HG03378 (cell line): Measurements from ENCODE around the gene MAN1A1.

Experiments
- ATAC-seq: cut with Tn5 transposase; IDR thresholded peaks from one replicate; pipeline ENCODE4 v1.9.1; 2021; ENCODE audit warnings: mild to moderate bottlenecking, moderate library complexity; ENCODE audit not compliant: unreplicated experiment

MAN1A1 gene

GRCh38 chr6:119326291-119327005 lies 23.1 kb downstream of the MAN1A1 start:
- ATAC-seq = no peak

GRCh38 chr6:119325559-119326265 lies 23.8 kb downstream of the MAN1A1 start:
- ATAC-seq = no peak

- ATAC-seq = no peak
Observed at GRCh38 chr6:119324718-119325117, 24.8 kb downstream of the MAN1A1 start.

- ATAC-seq = no peak
Observed at GRCh38 chr6:119323931-119324330, 25.6 kb downstream of the MAN1A1 start.

- no peak for ATAC-seq
Observed at GRCh38 chr6:119323478-119323877, 26.1 kb downstream of the MAN1A1 start.

- ATAC-seq = no peak
Observed at GRCh38 chr6:119322715-119323350, 26.7 kb downstream of the MAN1A1 start.

- ATAC-seq = no peak
Observed at GRCh38 chr6:119322034-119322433, 27.5 kb downstream of the MAN1A1 start.

GRCh38 chr6:119319694-119320093 lies 29.9 kb downstream of the MAN1A1 start:
- ATAC-seq = no peak

- ATAC-seq = no peak
Observed at GRCh38 chr6:119318730-119319129, 30.8 kb downstream of the MAN1A1 start.

GRCh38 chr6:119318176-119318575 lies 31.4 kb downstream of the MAN1A1 start:
- ATAC-seq = no peak

- ATAC-seq = no peak
Observed at GRCh38 chr6:119317007-119317406, 32.6 kb downstream of the MAN1A1 start.

GRCh38 chr6:119314885-119315272 lies 34.7 kb downstream of the MAN1A1 start:
- ATAC-seq = peak; percentile 57

- peak; percentile 51 for ATAC-seq
Observed at GRCh38 chr6:119313937-119314884, 35.4 kb downstream of the MAN1A1 start.

GRCh38 chr6:119312875-119313338 lies 36.7 kb downstream of the MAN1A1 start:
- peak; percentile 52 for ATAC-seq

- no peak for ATAC-seq
Observed at GRCh38 chr6:119312441-119312840, 37.1 kb downstream of the MAN1A1 start.

- ATAC-seq = no peak
Observed at GRCh38 chr6:119311514-119312142, 37.9 kb downstream of the MAN1A1 start.

- ATAC-seq = no peak
Observed at GRCh38 chr6:119310486-119311036, 39.0 kb downstream of the MAN1A1 start.

GRCh38 chr6:119308991-119309657 lies 40.4 kb downstream of the MAN1A1 start:
- no peak for ATAC-seq

- no peak for ATAC-seq
Observed at GRCh38 chr6:119308048-119308570, 41.5 kb downstream of the MAN1A1 start.
